NB4 (cell line): ENCODE measurements around the gene ZDHHC7.

ENCODE experiments used
- MAX ChIP-seq: IDR thresholded peaks from 2 replicates; pipeline ENCODE4 v1.6.1; 2011; ENCODE audit warnings: low read depth, low read length
- MYC ChIP-seq: IDR thresholded peaks from 2 replicates; pipeline ENCODE4 v1.6.1; 2011; ENCODE audit warnings: low read depth, low read length
- POLR2A ChIP-seq: IDR thresholded peaks from 2 replicates; pipeline ENCODE4 v1.6.1; 2011; ENCODE audit warnings: mild to moderate bottlenecking; ENCODE audit not compliant: insufficient read length; ENCODE audit errors: extremely low read depth
- TF ChIP-seq, protein P1 (sequence below): IDR thresholded peaks from one replicate; pipeline ENCODE4 v1.5.1; 2012; ENCODE audit warnings: low read depth, low read length

GRCh38 chr16:84965428-84966415 lies 45.6 kb downstream of the ZDHHC7 start:
- TF ChIP-seq, protein P1, sequence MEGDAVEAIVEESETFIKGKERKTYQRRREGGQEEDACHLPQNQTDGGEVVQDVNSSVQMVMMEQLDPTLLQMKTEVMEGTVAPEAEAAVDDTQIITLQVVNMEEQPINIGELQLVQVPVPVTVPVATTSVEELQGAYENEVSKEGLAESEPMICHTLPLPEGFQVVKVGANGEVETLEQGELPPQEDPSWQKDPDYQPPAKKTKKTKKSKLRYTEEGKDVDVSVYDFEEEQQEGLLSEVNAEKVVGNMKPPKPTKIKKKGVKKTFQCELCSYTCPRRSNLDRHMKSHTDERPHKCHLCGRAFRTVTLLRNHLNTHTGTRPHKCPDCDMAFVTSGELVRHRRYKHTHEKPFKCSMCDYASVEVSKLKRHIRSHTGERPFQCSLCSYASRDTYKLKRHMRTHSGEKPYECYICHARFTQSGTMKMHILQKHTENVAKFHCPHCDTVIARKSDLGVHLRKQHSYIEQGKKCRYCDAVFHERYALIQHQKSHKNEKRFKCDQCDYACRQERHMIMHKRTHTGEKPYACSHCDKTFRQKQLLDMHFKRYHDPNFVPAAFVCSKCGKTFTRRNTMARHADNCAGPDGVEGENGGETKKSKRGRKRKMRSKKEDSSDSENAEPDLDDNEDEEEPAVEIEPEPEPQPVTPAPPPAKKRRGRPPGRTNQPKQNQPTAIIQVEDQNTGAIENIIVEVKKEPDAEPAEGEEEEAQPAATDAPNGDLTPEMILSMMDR = no peak
- TF ChIP-seq POLR2A = no peak
- no peak for TF ChIP-seq MAX
- no peak for TF ChIP-seq MYC
